ENCODE results near the gene ABRAXAS1.

- TF ChIP-seq EZH2 (IDR thresholded peaks at IDR 0.05; ENCODE audit: low read length) (no peak), CTCF (optimal IDR thresholded peaks at IDR 0.05 in 1 of 3, IDR thresholded peaks at IDR 0.05 in 1 of 3, conservative IDR thresholded peaks at IDR 0.05 in 1 of 3; ENCODE audit: extremely low read depth in 1 of 3, insufficient read depth in 2 of 3, low read length in 3 of 3) (no peak)
Measured at GRCh38 chr4:83504996-83505395, 20.1 kb upstream of the ABRAXAS1 start.

Data from keratinocyte (primary cell).